ENCODE results near the gene EXOC6B.

DNA sequence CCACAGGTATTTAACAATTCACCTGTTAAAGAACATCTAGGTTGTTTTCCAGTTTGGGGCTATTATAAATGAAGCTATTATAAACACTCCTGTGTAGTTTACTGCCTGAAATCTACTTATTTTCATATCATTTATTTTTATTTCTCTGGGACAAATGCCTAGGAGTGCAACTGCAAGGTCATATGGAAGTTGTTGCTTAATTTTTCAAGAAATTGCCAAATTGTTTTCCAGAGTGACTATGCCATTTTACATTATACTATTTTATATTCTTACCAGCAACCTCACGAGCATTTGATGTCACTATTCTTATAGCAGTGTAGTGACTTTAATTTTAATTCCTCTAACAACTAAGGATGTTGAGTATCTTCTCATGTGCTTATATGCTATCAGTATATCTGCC is 298.4 kb downstream of the EXOC6B start:
- TF ChIP-seq EZH2phosphoT487 (IDR thresholded peaks at IDR 0.05; ENCODE audit: low read depth) = no peak
- TF ChIP-seq, protein P1, sequence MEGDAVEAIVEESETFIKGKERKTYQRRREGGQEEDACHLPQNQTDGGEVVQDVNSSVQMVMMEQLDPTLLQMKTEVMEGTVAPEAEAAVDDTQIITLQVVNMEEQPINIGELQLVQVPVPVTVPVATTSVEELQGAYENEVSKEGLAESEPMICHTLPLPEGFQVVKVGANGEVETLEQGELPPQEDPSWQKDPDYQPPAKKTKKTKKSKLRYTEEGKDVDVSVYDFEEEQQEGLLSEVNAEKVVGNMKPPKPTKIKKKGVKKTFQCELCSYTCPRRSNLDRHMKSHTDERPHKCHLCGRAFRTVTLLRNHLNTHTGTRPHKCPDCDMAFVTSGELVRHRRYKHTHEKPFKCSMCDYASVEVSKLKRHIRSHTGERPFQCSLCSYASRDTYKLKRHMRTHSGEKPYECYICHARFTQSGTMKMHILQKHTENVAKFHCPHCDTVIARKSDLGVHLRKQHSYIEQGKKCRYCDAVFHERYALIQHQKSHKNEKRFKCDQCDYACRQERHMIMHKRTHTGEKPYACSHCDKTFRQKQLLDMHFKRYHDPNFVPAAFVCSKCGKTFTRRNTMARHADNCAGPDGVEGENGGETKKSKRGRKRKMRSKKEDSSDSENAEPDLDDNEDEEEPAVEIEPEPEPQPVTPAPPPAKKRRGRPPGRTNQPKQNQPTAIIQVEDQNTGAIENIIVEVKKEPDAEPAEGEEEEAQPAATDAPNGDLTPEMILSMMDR (IDR thresholded peaks at IDR 0.05; ENCODE audit: low read depth, low read length) = no peak
